HUES48 (cell line): Measurements from ENCODE around the gene TUBB6.

ENCODE experiments used
- H3K27ac ChIP-seq: one replicate; pipeline ENCODE4 v1.7.0; 2013; ENCODE audit warnings: low read depth, low read length, inconsistent platforms
- H3K27me3 ChIP-seq: 2 replicates; pipeline ENCODE4 v1.6.1; 2013; ENCODE audit warnings: mild to moderate bottlenecking, low read length; ENCODE audit not compliant: control insufficient read depth, insufficient read depth
- H3K36me3 ChIP-seq: 2 replicates; pipeline ENCODE4 v1.6.1; 2013; ENCODE audit warnings: low read length; ENCODE audit not compliant: control insufficient read depth, insufficient read depth
- H3K4me1 ChIP-seq: 2 replicates; pipeline ENCODE4 v1.6.1; 2013; ENCODE audit warnings: mild to moderate bottlenecking, low read length; ENCODE audit not compliant: control insufficient read depth, insufficient read depth
- H3K4me3 ChIP-seq: 2 replicates; pipeline ENCODE4 v1.5.1; 2013; ENCODE audit warnings: mild to moderate bottlenecking, low read depth, low read length
- H3K9ac ChIP-seq: 2 replicates; pipeline ENCODE4 v1.6.1; 2013; ENCODE audit warnings: mild to moderate bottlenecking, low read depth, low read length, moderate library complexity
- H3K9me3 ChIP-seq: 2 replicates; pipeline ENCODE4 v1.6.1; 2013; ENCODE audit warnings: low read length; ENCODE audit not compliant: control insufficient read depth, insufficient read depth

TUBB6 gene

GRCh38 chr18:12306752-12307700 lies 1.0 kb upstream of the TUBB6 start:
- H3K4me3 ChIP-seq, result peak overlapping the region; percentile 79
- 0 out of 2 replicates have a peak overlapping the region, but pooled peaks have one; percentile 29 for H3K9ac ChIP-seq
- peak overlapping the region; percentile 58 for H3K27ac ChIP-seq
- H3K4me1 ChIP-seq, result peaks cover 24% of the 10 kb centered on the region
- H3K27me3 ChIP-seq, result peaks cover 29% of the 10 kb centered on the region
- no peaks in the 10 kb centered on the region for H3K9me3 ChIP-seq
- H3K36me3 ChIP-seq, result peaks cover 17% of the 10 kb centered on the region

GRCh38 chr18:12308386-12309100 lies 502 bp downstream of the TUBB6 start:
- Histone ChIP-seq H3K36me3 (peaks cover 30% of the 10 kb centered on the region), H3K27me3 (peaks cover 29% of the 10 kb centered on the region), H3K9me3 (no peaks in the 10 kb centered on the region), H3K4me1 (peaks cover 24% of the 10 kb centered on the region), H3K9ac (peak overlapping the region; percentile 82), H3K4me3 (peak overlapping the region; percentile 79), H3K27ac (peak overlapping the region; percentile 81)

- no peaks in the 10 kb centered on the region for H3K9me3 ChIP-seq
- no peak overlapping the region for H3K27ac ChIP-seq
- peaks cover 29% of the 10 kb centered on the region for H3K27me3 ChIP-seq
- peak overlapping the region; percentile 79 for H3K4me3 ChIP-seq
- peaks cover 24% of the 10 kb centered on the region for H3K4me1 ChIP-seq
- no peak overlapping the region for H3K9ac ChIP-seq
- H3K36me3 ChIP-seq, result peaks cover 42% of the 10 kb centered on the region
Measured at GRCh38 chr18:12309683-12310198, 1.7 kb downstream of the TUBB6 start.

GRCh38 chr18:12310762-12311161 lies 2.7 kb downstream of the TUBB6 start:
- Histone ChIP-seq H3K27ac (no peak overlapping the region), H3K27me3 (peaks cover 21% of the 10 kb centered on the region), H3K36me3 (peaks cover 52% of the 10 kb centered on the region)

GRCh38 chr18:12312976-12313375 lies 4.9 kb downstream of the TUBB6 start:
- H3K36me3 ChIP-seq, result peaks cover 71% of the 10 kb centered on the region
- H3K4me3 ChIP-seq, result no peak overlapping the region
- H3K27me3 ChIP-seq, result peaks cover 4% of the 10 kb centered on the region; the same call in 1 of the 2 replicates
- no peak overlapping the region for H3K9ac ChIP-seq
- H3K4me1 ChIP-seq, result peaks cover 6% of the 10 kb centered on the region
- no peaks in the 10 kb centered on the region for H3K9me3 ChIP-seq
- H3K27ac ChIP-seq, result no peak overlapping the region

More at GRCh38 chr18:12310762-12311161, 2.7 kb downstream of the TUBB6 start:
- no peak overlapping the region for H3K4me3 ChIP-seq
- peaks cover 17% of the 10 kb centered on the region for H3K4me1 ChIP-seq
- H3K9ac ChIP-seq, result no peak overlapping the region
- no peaks in the 10 kb centered on the region for H3K9me3 ChIP-seq

GRCh38 chr18:12313530-12314245 lies 5.6 kb downstream of the TUBB6 start:
- peaks cover 76% of the 10 kb centered on the region for H3K36me3 ChIP-seq
- no peak overlapping the region for H3K9ac ChIP-seq
- H3K27ac ChIP-seq, result no peak overlapping the region
- no peak overlapping the region for H3K4me3 ChIP-seq
- H3K4me1 ChIP-seq, result peaks cover 6% of the 10 kb centered on the region
- H3K9me3 ChIP-seq, result no peaks in the 10 kb centered on the region
- peaks cover 2% of the 10 kb centered on the region; the same call in 1 of the 2 replicates for H3K27me3 ChIP-seq

- H3K4me1 ChIP-seq, result peaks cover 1% of the 10 kb centered on the region
- H3K9ac ChIP-seq, result no peak overlapping the region
- H3K36me3 ChIP-seq, result peaks cover 73% of the 10 kb centered on the region
- no peaks in the 10 kb centered on the region for H3K9me3 ChIP-seq
- H3K27me3 ChIP-seq, result no peaks in the 10 kb centered on the region
- H3K4me3 ChIP-seq, result no peak overlapping the region
- no peak overlapping the region for H3K27ac ChIP-seq
Measured at GRCh38 chr18:12314591-12315305, 6.7 kb downstream of the TUBB6 start.

GRCh38 chr18:12315490-12315889 lies 7.4 kb downstream of the TUBB6 start:
- H3K4me1 ChIP-seq, result no peaks in the 10 kb centered on the region
- peaks cover 73% of the 10 kb centered on the region for H3K36me3 ChIP-seq

GRCh38 chr18:12315911-12316310 lies 7.9 kb downstream of the TUBB6 start:
- Histone ChIP-seq H3K4me3 (no peak overlapping the region), H3K36me3 (peaks cover 76% of the 10 kb centered on the region), H3K27ac (no peak overlapping the region), H3K27me3 (no peaks in the 10 kb centered on the region), H3K4me1 (no peaks in the 10 kb centered on the region), H3K9me3 (no peaks in the 10 kb centered on the region), H3K9ac (no peak overlapping the region)

More at GRCh38 chr18:12315490-12315889, 7.4 kb downstream of the TUBB6 start:
- H3K9ac ChIP-seq, result no peak overlapping the region
- no peak overlapping the region for H3K27ac ChIP-seq
- no peaks in the 10 kb centered on the region for H3K27me3 ChIP-seq
- no peaks in the 10 kb centered on the region for H3K9me3 ChIP-seq
- no peak overlapping the region for H3K4me3 ChIP-seq
